Lower lobe of right lung (tissue), 2 donors: ENCODE measurements around the gene TGFBRAP1. TPM values are rescaled to one million over a fixed set of nuclear protein-coding genes. Genes with fewer than 3 reads are reported as not detected.

ENCODE experiments used
- ATAC-seq, 2 donors: fragments of 200-7000 bp; cut with Tn5 transposase; one replicate each; pipeline ENCODE4 v1.9.1; 2020 to 2022; ENCODE audit warnings: mild to moderate bottlenecking in 2 of 2, moderate library complexity in 2 of 2
- DNase-seq: peaks from one replicate; pipeline ENCODE4 v3.0.0-alpha.2; 2020
- H3K27ac ChIP-seq: fragments of 200-600 bp; one replicate; pipeline ENCODE4 v1.8.0; 2022
- H3K27me3 ChIP-seq: fragments of 200-600 bp; one replicate; pipeline ENCODE4 v1.8.0; 2022; ENCODE audit warnings: low read depth
- H3K36me3 ChIP-seq: fragments of 200-600 bp; one replicate; pipeline ENCODE4 v1.8.0; 2022; ENCODE audit warnings: mild to moderate bottlenecking
- H3K4me1 ChIP-seq: fragments of 200-600 bp; one replicate; pipeline ENCODE4 v1.8.0; 2022
- H3K4me3 ChIP-seq: fragments of 200-600 bp; one replicate; pipeline ENCODE4 v1.8.0; 2022; ENCODE audit warnings: mild to moderate bottlenecking
- H3K9me3 ChIP-seq: fragments of 200-600 bp; one replicate; pipeline ENCODE4 v1.8.0; 2022
- intact Hi-C: fragments of 100-400 bp; cut with DNase I; formaldehyde crosslinking; loops from one replicate; pipeline ENCODE4 v1.11.0; 2022
- total RNA-seq: library from RNA; stranded (reverse); fragmentation: NEBNext Ultra II Directional; extraction: Animal tissue kit (Norgen Biotek cat#: 25700); gene quantifications from one replicate; pipeline ENCODE4 v1.2.1, GENCODE V29; 2021
- TF ChIP-seq, protein P1 (sequence below): fragments of 200-600 bp; IDR thresholded peaks from one replicate; pipeline ENCODE4 v1.8.0; 2022; ENCODE audit warnings: antibody characterized with exemption, mild to moderate bottlenecking
- donor health status: DM: no; HTN: yes; CAD: no; lungs with severe emphysema.

Gene TGFBRAP1
- total RNA-seq, 1 donor from 2014 or later = 19.4 TPM

DNA sequence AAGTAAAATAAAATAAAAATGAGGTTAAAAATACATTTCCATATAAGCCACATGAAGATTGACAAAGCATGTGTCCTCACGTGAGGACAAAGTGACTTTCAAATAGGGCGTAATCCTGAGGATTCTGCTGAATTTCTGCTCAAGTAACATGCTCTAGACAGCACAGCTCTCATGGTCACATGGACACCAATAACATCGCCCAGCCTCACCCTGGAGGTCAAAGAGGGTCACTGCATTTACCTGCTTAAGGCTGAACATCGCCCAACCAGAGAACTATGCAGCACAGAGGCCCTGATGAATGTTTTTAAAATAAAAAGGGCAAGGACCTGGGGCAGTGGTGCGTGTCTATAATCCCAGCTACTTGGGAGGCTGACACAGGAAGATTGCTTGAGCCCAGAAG, 30.2 kb downstream of the TGFBRAP1 start:
- TF ChIP-seq, protein P1, sequence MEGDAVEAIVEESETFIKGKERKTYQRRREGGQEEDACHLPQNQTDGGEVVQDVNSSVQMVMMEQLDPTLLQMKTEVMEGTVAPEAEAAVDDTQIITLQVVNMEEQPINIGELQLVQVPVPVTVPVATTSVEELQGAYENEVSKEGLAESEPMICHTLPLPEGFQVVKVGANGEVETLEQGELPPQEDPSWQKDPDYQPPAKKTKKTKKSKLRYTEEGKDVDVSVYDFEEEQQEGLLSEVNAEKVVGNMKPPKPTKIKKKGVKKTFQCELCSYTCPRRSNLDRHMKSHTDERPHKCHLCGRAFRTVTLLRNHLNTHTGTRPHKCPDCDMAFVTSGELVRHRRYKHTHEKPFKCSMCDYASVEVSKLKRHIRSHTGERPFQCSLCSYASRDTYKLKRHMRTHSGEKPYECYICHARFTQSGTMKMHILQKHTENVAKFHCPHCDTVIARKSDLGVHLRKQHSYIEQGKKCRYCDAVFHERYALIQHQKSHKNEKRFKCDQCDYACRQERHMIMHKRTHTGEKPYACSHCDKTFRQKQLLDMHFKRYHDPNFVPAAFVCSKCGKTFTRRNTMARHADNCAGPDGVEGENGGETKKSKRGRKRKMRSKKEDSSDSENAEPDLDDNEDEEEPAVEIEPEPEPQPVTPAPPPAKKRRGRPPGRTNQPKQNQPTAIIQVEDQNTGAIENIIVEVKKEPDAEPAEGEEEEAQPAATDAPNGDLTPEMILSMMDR = no peak
- no peaks in the 10 kb centered on the region for H3K27me3 ChIP-seq
- no peaks in the 10 kb centered on the region for H3K4me1 ChIP-seq
- no peaks in the 10 kb centered on the region for H3K9me3 ChIP-seq
- H3K36me3 ChIP-seq = peaks cover 49% of the 10 kb centered on the region
- intact Hi-C loops = no loop called here
- H3K4me3 ChIP-seq = no peak overlapping the region
- ATAC-seq = no peak
- H3K27ac ChIP-seq = no peak overlapping the region
- DNase-seq = no peak

DNA sequence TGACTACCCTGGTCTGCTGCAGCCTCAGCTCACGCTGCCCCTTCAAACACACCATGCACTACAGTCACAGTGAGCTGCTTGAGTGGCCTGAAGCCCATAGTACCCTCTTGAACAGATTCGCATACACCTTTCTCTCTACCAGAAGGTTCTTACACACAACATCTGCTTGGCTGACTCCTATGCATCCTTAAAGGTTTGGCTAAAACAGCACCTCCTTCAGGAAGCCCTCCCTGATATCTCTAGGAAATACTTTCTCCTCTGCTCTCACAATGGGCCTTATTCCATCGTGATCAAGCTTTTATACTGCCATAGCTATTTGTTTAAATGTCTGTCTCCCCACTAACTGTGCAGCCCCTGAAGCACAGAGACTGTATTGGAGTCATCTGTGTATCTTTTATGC, 31.5 kb downstream of the TGFBRAP1 start:
- no peak overlapping the region for H3K27ac ChIP-seq
- TF ChIP-seq, protein P1 = no peak
- no peaks in the 10 kb centered on the region for H3K4me1 ChIP-seq
- ATAC-seq = no peak
- no peak for DNase-seq
- H3K27me3 ChIP-seq = no peaks in the 10 kb centered on the region
- peaks cover 58% of the 10 kb centered on the region for H3K36me3 ChIP-seq
- intact Hi-C loops = no loop called here
- H3K9me3 ChIP-seq = no peaks in the 10 kb centered on the region
- H3K4me3 ChIP-seq = no peak overlapping the region

DNA sequence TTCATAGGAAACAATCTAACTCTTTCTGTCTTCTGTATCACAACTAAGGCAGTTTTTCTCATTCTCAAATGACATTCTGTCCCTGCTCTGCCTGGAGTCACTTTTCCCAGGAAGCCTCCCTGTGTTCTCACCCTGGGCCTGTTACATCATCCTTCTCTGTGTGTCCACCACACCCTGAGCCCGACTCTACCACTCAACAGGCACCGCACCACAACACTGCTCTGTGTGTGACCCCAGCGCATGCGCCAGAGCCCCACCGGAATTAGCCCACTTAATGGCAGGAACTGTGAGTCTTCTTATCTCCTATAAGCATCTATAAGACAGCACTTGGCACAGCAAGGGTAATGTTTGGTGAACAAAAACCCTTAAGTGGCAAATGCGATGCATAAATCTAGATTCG, 32.3 kb downstream of the TGFBRAP1 start:
- Histone ChIP-seq H3K36me3 (peaks cover 66% of the 10 kb centered on the region), H3K4me3 (no peak overlapping the region), H3K4me1 (no peaks in the 10 kb centered on the region), H3K27ac (no peak overlapping the region), H3K27me3 (no peaks in the 10 kb centered on the region), H3K9me3 (no peaks in the 10 kb centered on the region)
- DNase-seq (no peak), ATAC-seq (no peak)
- TF ChIP-seq, protein P1 = no peak
- intact Hi-C loops = no loop called here

DNA sequence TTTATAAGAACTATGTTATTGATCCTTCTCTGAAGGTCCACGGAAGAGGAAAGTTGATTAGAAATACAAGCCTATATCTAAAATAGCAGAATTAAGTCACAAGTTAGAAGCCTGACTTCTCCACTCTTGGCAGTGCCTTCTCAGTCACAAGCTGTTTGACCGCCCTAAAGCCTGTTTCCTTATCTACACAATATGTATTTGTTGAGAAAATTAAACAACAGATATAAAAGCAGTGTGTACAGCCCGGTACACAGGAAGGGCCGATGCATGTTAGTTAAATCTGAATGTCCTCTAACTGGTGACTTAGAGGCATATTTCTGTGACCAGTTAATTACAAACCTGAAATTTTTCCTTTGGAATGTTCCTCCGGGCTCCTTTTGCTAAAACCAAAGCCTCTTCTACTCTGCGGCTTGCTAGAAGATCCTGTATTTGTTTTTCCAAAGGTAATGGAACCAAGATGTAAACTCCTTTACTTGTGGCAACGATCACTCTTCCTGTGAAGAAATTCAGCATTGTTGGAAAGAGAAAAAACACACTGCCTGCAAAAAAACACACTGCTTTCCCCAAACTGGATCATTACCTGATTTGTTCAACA, 33.4 kb downstream of the TGFBRAP1 start:
- peaks cover 77% of the 10 kb centered on the region for H3K36me3 ChIP-seq
- H3K4me1 ChIP-seq = no peaks in the 10 kb centered on the region
- DNase-seq (no peak), ATAC-seq (no peak)
- H3K9me3 ChIP-seq = no peaks in the 10 kb centered on the region
- TF ChIP-seq, protein P1 = no peak
- H3K4me3 ChIP-seq = no peak overlapping the region
- no peaks in the 10 kb centered on the region for H3K27me3 ChIP-seq
- H3K27ac ChIP-seq = no peak overlapping the region
- intact Hi-C loops = no loop called here

DNA sequence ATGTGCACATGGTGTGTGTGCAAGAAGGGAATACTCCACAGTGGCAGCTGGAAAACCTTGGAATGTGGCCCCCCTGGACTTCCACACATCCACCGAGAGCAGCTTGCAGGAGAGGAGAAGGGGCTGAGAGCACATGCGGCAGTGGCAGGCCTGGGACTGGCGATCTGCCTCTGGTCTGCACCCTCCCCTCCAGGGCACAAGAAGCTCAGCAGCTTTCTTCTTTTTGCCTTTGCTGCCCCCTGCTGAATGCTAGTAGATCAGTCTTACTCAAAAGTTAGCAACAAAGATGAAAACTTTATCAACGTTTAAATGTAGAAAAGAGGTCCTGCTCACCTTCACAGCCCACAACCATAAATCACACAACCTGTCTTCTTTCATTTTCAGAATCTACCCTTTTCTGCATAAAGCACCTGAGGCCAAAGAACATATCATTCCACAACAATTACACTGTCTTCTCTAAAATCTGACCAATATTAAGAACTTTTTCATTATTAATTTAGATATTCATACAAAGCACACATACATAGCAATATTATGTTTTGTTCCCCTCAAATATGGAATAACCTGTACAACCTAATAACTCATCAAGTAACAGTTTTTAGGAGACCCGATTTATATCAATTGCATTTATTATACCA, 34.6 kb downstream of the TGFBRAP1 start:
- Histone ChIP-seq H3K27me3 (no peaks in the 10 kb centered on the region), H3K9me3 (no peaks in the 10 kb centered on the region), H3K4me1 (no peaks in the 10 kb centered on the region), H3K4me3 (no peak overlapping the region), H3K36me3 (peaks cover 86% of the 10 kb centered on the region), H3K27ac (no peak overlapping the region)
- TF ChIP-seq, protein P1 = peak; percentile 36
- peak; percentile 49 to 51 for ATAC-seq
- DNase-seq = no peak
- intact Hi-C loops = no loop called here
